KMS-11 (cell line): ENCODE measurements around the gene CD9.
A peak's percentile ranks its signal among the peaks of the same experiment; 100 is the strongest.

Experiments used
- H2AFZ ChIP-seq: fragments of 200-600 bp; sonication (generic); 2 replicates; pipeline ENCODE4 v1.6.1; 2016; ENCODE audit warnings: antibody characterized with exemption, mixed run types, low read depth
- H3K27ac ChIP-seq: fragments of 200-600 bp; sonication (generic); 2 replicates; pipeline ENCODE4 v1.6.1; 2016; ENCODE audit warnings: mild to moderate bottlenecking, mixed run types
- H3K27me3 ChIP-seq: fragments of 200-600 bp; sonication (generic); 2 replicates; pipeline ENCODE4 v1.6.1; 2017; ENCODE audit warnings: mild to moderate bottlenecking, low read depth, mixed run types, moderate library complexity; ENCODE audit not compliant: insufficient read depth
- H3K36me3 ChIP-seq: fragments of 200-600 bp; sonication (generic); 2 replicates; pipeline ENCODE4 v1.6.1; 2017; ENCODE audit warnings: mild to moderate bottlenecking, mixed run types; ENCODE audit not compliant: insufficient read depth
- H3K4me1 ChIP-seq: fragments of 200-600 bp; sonication (generic); 2 replicates; pipeline ENCODE4 v1.6.1; 2016; ENCODE audit warnings: mild to moderate bottlenecking, low read depth, mixed run types; ENCODE audit not compliant: poor library complexity, severe bottlenecking
- H3K4me2 ChIP-seq: fragments of 200-600 bp; sonication (generic); 2 replicates; pipeline ENCODE4 v1.7.0; 2016; ENCODE audit warnings: mild to moderate bottlenecking, mixed run types
- H3K4me3 ChIP-seq: fragments of 200-600 bp; sonication (generic); IDR thresholded peaks from 2 replicates; pipeline ENCODE4 v1.6.1; 2017; ENCODE audit warnings: low read depth, low read length, mixed read lengths; ENCODE audit not compliant: insufficient read depth
- H3K79me2 ChIP-seq: fragments of 200-600 bp; sonication (generic); 2 replicates; pipeline ENCODE4 v1.6.1; 2016; ENCODE audit warnings: low read depth, mixed run types; ENCODE audit not compliant: insufficient read depth
- H3K9ac ChIP-seq: fragments of 200-600 bp; sonication (generic); 2 replicates; pipeline ENCODE4 v1.6.1; 2016; ENCODE audit warnings: mild to moderate bottlenecking, mixed run types
- H4K20me1 ChIP-seq: fragments of 200-600 bp; sonication (generic); 2 replicates; pipeline ENCODE4 v1.6.1; 2016; ENCODE audit warnings: mild to moderate bottlenecking, mixed run types; ENCODE audit not compliant: insufficient read depth
- TF ChIP-seq, protein P1 (sequence below): fragments of 200-600 bp; sonication (generic); conservative IDR thresholded peaks from 2 replicates; pipeline ENCODE4 v1.6.1; 2017; ENCODE audit warnings: low read depth, mild to moderate bottlenecking, antibody characterized with exemption, low read length, moderate library complexity, mixed read lengths

The CD9 gene

DNA sequence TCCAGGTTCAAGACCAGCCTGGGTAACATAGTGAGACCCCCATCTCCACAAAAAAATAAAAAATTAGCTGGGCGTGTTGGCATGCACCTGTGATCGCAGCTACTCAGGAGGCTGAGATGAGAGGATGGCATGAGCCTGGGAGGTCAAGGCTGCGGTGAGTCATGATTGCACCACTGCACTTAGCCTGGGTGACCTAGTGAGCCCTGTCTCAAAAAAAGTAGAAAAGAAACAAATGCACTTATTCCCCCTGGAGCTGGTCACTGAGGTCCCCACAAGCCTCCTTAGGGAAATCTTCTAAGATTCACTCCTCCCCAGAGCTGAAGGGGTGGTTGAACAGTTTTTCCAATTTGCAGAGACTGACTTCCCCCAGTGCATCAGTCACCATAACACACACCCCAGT is 1.6 kb downstream of the CD9 start:
- H3K9ac ChIP-seq, result no peak overlapping the region

GRCh38 chr12:6202304-6202703 is 2.1 kb downstream of the CD9 start:
- Histone ChIP-seq H3K27me3 (no peaks in the 10 kb centered on the region), H3K9ac (no peak overlapping the region), H3K4me3 (no peak overlapping the region), H3K36me3 (no peaks in the 10 kb centered on the region), H3K27ac (no peak overlapping the region), H3K4me1 (peaks cover 11% of the 10 kb centered on the region), H3K79me2 (no peaks in the 10 kb centered on the region), H3K4me2 (no peak overlapping the region), H4K20me1 (no peaks in the 10 kb centered on the region), H2AFZ (no peak overlapping the region)
- TF ChIP-seq, protein P1, sequence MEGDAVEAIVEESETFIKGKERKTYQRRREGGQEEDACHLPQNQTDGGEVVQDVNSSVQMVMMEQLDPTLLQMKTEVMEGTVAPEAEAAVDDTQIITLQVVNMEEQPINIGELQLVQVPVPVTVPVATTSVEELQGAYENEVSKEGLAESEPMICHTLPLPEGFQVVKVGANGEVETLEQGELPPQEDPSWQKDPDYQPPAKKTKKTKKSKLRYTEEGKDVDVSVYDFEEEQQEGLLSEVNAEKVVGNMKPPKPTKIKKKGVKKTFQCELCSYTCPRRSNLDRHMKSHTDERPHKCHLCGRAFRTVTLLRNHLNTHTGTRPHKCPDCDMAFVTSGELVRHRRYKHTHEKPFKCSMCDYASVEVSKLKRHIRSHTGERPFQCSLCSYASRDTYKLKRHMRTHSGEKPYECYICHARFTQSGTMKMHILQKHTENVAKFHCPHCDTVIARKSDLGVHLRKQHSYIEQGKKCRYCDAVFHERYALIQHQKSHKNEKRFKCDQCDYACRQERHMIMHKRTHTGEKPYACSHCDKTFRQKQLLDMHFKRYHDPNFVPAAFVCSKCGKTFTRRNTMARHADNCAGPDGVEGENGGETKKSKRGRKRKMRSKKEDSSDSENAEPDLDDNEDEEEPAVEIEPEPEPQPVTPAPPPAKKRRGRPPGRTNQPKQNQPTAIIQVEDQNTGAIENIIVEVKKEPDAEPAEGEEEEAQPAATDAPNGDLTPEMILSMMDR, result no peak

More for the DNA sequence above, 1.6 kb downstream of the CD9 start:
- H3K4me2 ChIP-seq, result 0 out of 2 replicates have a peak overlapping the region, but pooled peaks have one; percentile 76
- H4K20me1 ChIP-seq, result no peaks in the 10 kb centered on the region
- TF ChIP-seq, protein P1, result no peak
- H3K36me3 ChIP-seq, result no peaks in the 10 kb centered on the region
- H3K27me3 ChIP-seq, result no peaks in the 10 kb centered on the region
- H2AFZ ChIP-seq, result no peak overlapping the region
- H3K4me3 ChIP-seq, result no peak overlapping the region
- H3K27ac ChIP-seq, result no peak overlapping the region
- peaks cover 11% of the 10 kb centered on the region for H3K4me1 ChIP-seq
- H3K79me2 ChIP-seq, result no peaks in the 10 kb centered on the region

GRCh38 chr12:6202846-6203245 is 2.6 kb downstream of the CD9 start:
- no peak overlapping the region for H3K9ac ChIP-seq
- no peaks in the 10 kb centered on the region for H3K36me3 ChIP-seq
- no peak overlapping the region for H3K4me2 ChIP-seq
- H3K4me3 ChIP-seq, result no peak overlapping the region
- no peaks in the 10 kb centered on the region for H3K27me3 ChIP-seq
- no peaks in the 10 kb centered on the region for H4K20me1 ChIP-seq
- H3K27ac ChIP-seq, result no peak overlapping the region
- peaks cover 11% of the 10 kb centered on the region for H3K4me1 ChIP-seq
- no peak overlapping the region for H2AFZ ChIP-seq
- TF ChIP-seq, protein P1, result no peak
- H3K79me2 ChIP-seq, result no peaks in the 10 kb centered on the region

DNA sequence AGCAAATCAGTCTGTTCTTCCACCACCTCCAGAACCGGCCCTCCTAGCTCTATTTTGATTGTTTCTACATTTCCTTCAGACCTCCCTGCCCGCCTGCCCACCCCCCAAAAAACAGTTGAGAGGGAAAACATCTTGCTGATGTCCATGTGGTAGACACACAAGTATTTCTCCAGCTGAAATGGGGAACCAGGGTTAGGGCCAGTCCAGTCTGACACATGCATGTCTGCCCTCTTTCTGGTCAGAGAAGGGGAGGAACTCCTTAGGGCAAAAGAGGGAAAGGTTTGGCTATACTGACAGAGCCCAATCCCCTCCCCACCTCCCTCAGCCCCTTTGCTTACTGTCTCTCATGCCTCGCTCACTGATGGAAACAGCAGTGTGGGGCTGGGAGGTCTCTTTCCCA is 3.4 kb downstream of the CD9 start:
- H3K79me2 ChIP-seq, result no peaks in the 10 kb centered on the region
- no peaks in the 10 kb centered on the region for H3K27me3 ChIP-seq
- TF ChIP-seq, protein P1, result no peak
- H3K4me1 ChIP-seq, result peaks cover 11% of the 10 kb centered on the region
- H2AFZ ChIP-seq, result no peak overlapping the region
- H3K36me3 ChIP-seq, result no peaks in the 10 kb centered on the region
- no peaks in the 10 kb centered on the region for H4K20me1 ChIP-seq
- H3K27ac ChIP-seq, result no peak overlapping the region
- H3K4me3 ChIP-seq, result no peak overlapping the region
- no peak overlapping the region for H3K4me2 ChIP-seq
- no peak overlapping the region for H3K9ac ChIP-seq
